HG03045 (cell line): ENCODE results near the gene LPAR3.
"Not testable (repeated sequence)": the region's sequence is repeated elsewhere in the genome, so short reads cannot be mapped to it uniquely, and the experiment has no call there.

Experiments
- ATAC-seq: cut with Tn5 transposase; IDR thresholded peaks from one replicate; pipeline ENCODE4 v1.9.1; 2021; ENCODE audit warnings: mild to moderate bottlenecking, moderate library complexity; ENCODE audit not compliant: unreplicated experiment

Gene LPAR3

GRCh38 chr1:84907095-84907827 is 14.3 kb upstream of the LPAR3 start:
- ATAC-seq = no peak

- not testable (repeated sequence) for ATAC-seq
These were observed 9.7 kb upstream of the LPAR3 start for GRCh38 chr1:84902727-84903126.

- no peak for ATAC-seq
These were observed 7.0 kb upstream of the LPAR3 start for GRCh38 chr1:84899969-84900368.

GRCh38 chr1:84896279-84896678 is 3.3 kb upstream of the LPAR3 start:
- ATAC-seq = no peak

- ATAC-seq = no peak
These were observed 2.4 kb downstream of the LPAR3 start for GRCh38 chr1:84890566-84890965.

GRCh38 chr1:84889437-84889836 is 3.6 kb downstream of the LPAR3 start:
- ATAC-seq = no peak

- no peak for ATAC-seq
These were observed 4.3 kb downstream of the LPAR3 start for GRCh38 chr1:84888753-84889152.

GRCh38 chr1:84887261-84887934 is 5.6 kb downstream of the LPAR3 start:
- ATAC-seq = no peak

GRCh38 chr1:84885469-84885868 is 7.5 kb downstream of the LPAR3 start:
- no peak for ATAC-seq

GRCh38 chr1:84884671-84885389 is 8.2 kb downstream of the LPAR3 start:
- ATAC-seq = no peak

- ATAC-seq = no peak
These were observed 9.7 kb downstream of the LPAR3 start for GRCh38 chr1:84883286-84883685.

- ATAC-seq = no peak
These were observed 15.4 kb downstream of the LPAR3 start for GRCh38 chr1:84877592-84877991.

- ATAC-seq = no peak
These were observed 16.7 kb downstream of the LPAR3 start for GRCh38 chr1:84876353-84876752.

- no peak for ATAC-seq
These were observed 19.6 kb downstream of the LPAR3 start for GRCh38 chr1:84873366-84873765.

GRCh38 chr1:84872696-84873355 is 20.2 kb downstream of the LPAR3 start:
- ATAC-seq = no peak

GRCh38 chr1:84871181-84871580 is 21.8 kb downstream of the LPAR3 start:
- ATAC-seq = no peak

- ATAC-seq = no peak
These were observed 22.4 kb downstream of the LPAR3 start for GRCh38 chr1:84870591-84870990.

- ATAC-seq = no peak
These were observed 23.3 kb downstream of the LPAR3 start for GRCh38 chr1:84869720-84870119.

- ATAC-seq = peak; percentile 92
These were observed 30.2 kb downstream of the LPAR3 start for GRCh38 chr1:84862810-84863251.

- ATAC-seq = no peak
These were observed 30.9 kb downstream of the LPAR3 start for GRCh38 chr1:84861988-84862644.

- ATAC-seq = no peak
These were observed 31.5 kb downstream of the LPAR3 start for GRCh38 chr1:84861516-84861915.
